ENCODE data around the gene ANKRD34C. TPM values are rescaled to one million over a fixed set of nuclear protein-coding genes. Genes with fewer than 3 reads are reported as not detected.

Gene ANKRD34C
- total RNA-seq, 1 experiment from 2014 or later, result not detected

DNA sequence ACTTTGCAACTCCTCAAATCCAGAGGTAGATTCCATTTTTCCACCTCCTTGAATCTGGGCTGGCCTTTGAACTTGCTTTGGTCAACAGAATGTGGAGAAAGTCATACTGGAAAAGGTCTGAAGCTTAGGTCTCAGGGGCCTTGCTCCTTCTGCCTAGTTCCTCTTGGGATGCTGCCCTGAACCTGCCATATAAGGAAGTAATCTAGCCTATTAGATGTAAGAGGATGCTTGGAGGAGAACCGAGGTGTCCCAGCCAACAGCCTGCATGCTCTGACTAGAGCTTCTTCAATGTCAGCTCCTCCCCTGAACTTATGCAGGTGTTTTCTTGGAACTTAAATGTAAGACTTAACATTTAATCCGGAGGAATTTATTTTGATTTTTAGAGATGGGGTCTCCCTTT lies 26.4 kb downstream of the ANKRD34C start:
- H3K36me3 ChIP-seq (ENCODE audit: insufficient read depth, low read length, poor library complexity, severe bottlenecking), result peaks cover 2% of the 10 kb centered on the region
- ChIA-PET CTCF (no interaction called here), POLR2A (ENCODE audit: low non-redundant PET) (no interaction called here)
- DNase-seq (ENCODE audit: low spot score), result no peak
- peaks cover 53% of the 10 kb centered on the region for H3K27me3 ChIP-seq (replicated peaks; ENCODE audit: insufficient read depth, low read depth, low read length, poor library complexity)
- no peak overlapping the region for H3K27ac ChIP-seq (ENCODE audit: low read depth, low read length, poor library complexity, severe bottlenecking)
- H3K4me3 ChIP-seq (ENCODE audit: low read depth, low read length, poor library complexity, severe bottlenecking), result no peak overlapping the region
- BruUV-seq (replicated peaks), result no TSS peak
- peaks cover 5% of the 10 kb centered on the region for H3K4me1 ChIP-seq (ENCODE audit: insufficient read depth, low read length, poor library complexity, severe bottlenecking)
- no peak for TF ChIP-seq EZH2 (IDR thresholded peaks at IDR 0.05; ENCODE audit: borderline replicate concordance, low read depth, low read length, poor library complexity, severe bottlenecking)
- TF ChIP-seq, protein P1, sequence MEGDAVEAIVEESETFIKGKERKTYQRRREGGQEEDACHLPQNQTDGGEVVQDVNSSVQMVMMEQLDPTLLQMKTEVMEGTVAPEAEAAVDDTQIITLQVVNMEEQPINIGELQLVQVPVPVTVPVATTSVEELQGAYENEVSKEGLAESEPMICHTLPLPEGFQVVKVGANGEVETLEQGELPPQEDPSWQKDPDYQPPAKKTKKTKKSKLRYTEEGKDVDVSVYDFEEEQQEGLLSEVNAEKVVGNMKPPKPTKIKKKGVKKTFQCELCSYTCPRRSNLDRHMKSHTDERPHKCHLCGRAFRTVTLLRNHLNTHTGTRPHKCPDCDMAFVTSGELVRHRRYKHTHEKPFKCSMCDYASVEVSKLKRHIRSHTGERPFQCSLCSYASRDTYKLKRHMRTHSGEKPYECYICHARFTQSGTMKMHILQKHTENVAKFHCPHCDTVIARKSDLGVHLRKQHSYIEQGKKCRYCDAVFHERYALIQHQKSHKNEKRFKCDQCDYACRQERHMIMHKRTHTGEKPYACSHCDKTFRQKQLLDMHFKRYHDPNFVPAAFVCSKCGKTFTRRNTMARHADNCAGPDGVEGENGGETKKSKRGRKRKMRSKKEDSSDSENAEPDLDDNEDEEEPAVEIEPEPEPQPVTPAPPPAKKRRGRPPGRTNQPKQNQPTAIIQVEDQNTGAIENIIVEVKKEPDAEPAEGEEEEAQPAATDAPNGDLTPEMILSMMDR (conservative IDR thresholded peaks at IDR 0.05; ENCODE audit: low read depth, low read length), result no peak
- intact Hi-C loops (cut with micrococcal nuclease; ENCODE audit: unreplicated experiment), result no loop called here
- no peaks in the 10 kb centered on the region for H3K9me3 ChIP-seq (ENCODE audit: low read depth, low read length, poor library complexity, severe bottlenecking)

- peak overlapping the region; percentile 97 for H3K4me3 ChIP-seq (ENCODE audit: low read depth, low read length, poor library complexity, severe bottlenecking)
- no peak overlapping the region for H3K27ac ChIP-seq (ENCODE audit: low read depth, low read length, poor library complexity, severe bottlenecking)
- ChIA-PET CTCF (interaction anchor here (0.6 to 1.1 kb wide), 3 partner anchors 9 to 303 kb away, joined by 3 to 4 read pairs (median 3); no protein-coding TSS in a partner anchor), POLR2A (ENCODE audit: low non-redundant PET) (interaction anchor here (0.6 kb wide), 2 partner anchors 9 to 53 kb away, joined by 4 read pairs; no protein-coding TSS in a partner anchor)
- BruUV-seq (replicated peaks), result no TSS peak
- H3K27me3 ChIP-seq (replicated peaks; ENCODE audit: insufficient read depth, low read depth, low read length, poor library complexity), result peaks cover 36% of the 10 kb centered on the region
- TF ChIP-seq, protein P1 (conservative IDR thresholded peaks at IDR 0.05; ENCODE audit: low read depth, low read length), result no peak
- no peak for TF ChIP-seq EZH2 (IDR thresholded peaks at IDR 0.05; ENCODE audit: borderline replicate concordance, low read depth, low read length, poor library complexity, severe bottlenecking)
- H3K4me1 ChIP-seq (ENCODE audit: insufficient read depth, low read length, poor library complexity, severe bottlenecking), result peaks cover 5% of the 10 kb centered on the region
- H3K9me3 ChIP-seq (ENCODE audit: low read depth, low read length, poor library complexity, severe bottlenecking), result no peaks in the 10 kb centered on the region
- intact Hi-C loops (cut with micrococcal nuclease; ENCODE audit: unreplicated experiment), result no loop called here
- H3K36me3 ChIP-seq (ENCODE audit: insufficient read depth, low read length, poor library complexity, severe bottlenecking), result peaks cover 18% of the 10 kb centered on the region
- DNase-seq (ENCODE audit: low spot score), result peak; percentile 60
Measured at GRCh38 chr15:79310612-79310984, 28.1 kb downstream of the ANKRD34C start.

GRCh38 chr15:79310985-79311900 lies 28.7 kb downstream of the ANKRD34C start, which contains the start of gene TMED3:
TMED3 (plus strand) TSS chr15:79311112; CDS start chr15:79311250, 138 bp downstream.
- peak within 1 kb of the TSS; percentile 78 for H3K27ac ChIP-seq (ENCODE audit: low read depth, low read length, poor library complexity, severe bottlenecking)
- no peaks in the 10 kb centered on the region for H3K9me3 ChIP-seq (ENCODE audit: low read depth, low read length, poor library complexity, severe bottlenecking)
- TF ChIP-seq, protein P1 (conservative IDR thresholded peaks at IDR 0.05; ENCODE audit: low read depth, low read length), result peak; percentile 37; the same call in 1 of the 2 replicates
- TF ChIP-seq EZH2 (IDR thresholded peaks at IDR 0.05; ENCODE audit: borderline replicate concordance, low read depth, low read length, poor library complexity, severe bottlenecking), result no peak
- H3K27me3 ChIP-seq (replicated peaks; ENCODE audit: insufficient read depth, low read depth, low read length, poor library complexity), result peaks cover 29% of the 10 kb centered on the region
- ChIA-PET CTCF (interaction anchor here (0.6 to 0.7 kb wide), 2 partner anchors 9 to 274 kb away, joined by 3 read pairs; no protein-coding TSS in a partner anchor), POLR2A (ENCODE audit: low non-redundant PET) (interaction anchor here (0.6 kb wide), 3 partner anchors 9 to 212 kb away, joined by 3 to 4 read pairs (median 4); no protein-coding TSS in a partner anchor)
- peaks cover 18% of the 10 kb centered on the region for H3K36me3 ChIP-seq (ENCODE audit: insufficient read depth, low read length, poor library complexity, severe bottlenecking)
- intact Hi-C loops (cut with micrococcal nuclease; ENCODE audit: unreplicated experiment), result no loop called here
- peak; percentile 90 for DNase-seq (ENCODE audit: low spot score)
- H3K4me1 ChIP-seq (ENCODE audit: insufficient read depth, low read length, poor library complexity, severe bottlenecking), result peaks cover 5% of the 10 kb centered on the region
- H3K4me3 ChIP-seq (ENCODE audit: low read depth, low read length, poor library complexity, severe bottlenecking), result peak within 1 kb of the TSS; percentile 97
- no TSS peak for BruUV-seq (replicated peaks)
